Smooth muscle cell (in vitro differentiated cells): Measurements from ENCODE around the gene RO60. TPM values are rescaled to one million over a fixed set of nuclear protein-coding genes. Genes with fewer than 3 reads are reported as not detected.
A peak's percentile ranks its signal among the peaks of the same experiment; 100 is the strongest.

Experiments
- DNase-seq: peaks from one replicate; lab custom pipeline; 2025; ENCODE audit not compliant: unreplicated experiment; lab: John Stamatoyannopoulos, UW
- H2AFZ ChIP-seq: fragments of 200-600 bp; sonication (generic); 2 replicates; pipeline ENCODE4 v1.6.0; 2016; ENCODE audit warnings: antibody characterized with exemption, low read depth, mild to moderate bottlenecking
- H3F3A ChIP-seq: fragments of 200-600 bp; sonication (generic); 2 replicates; pipeline ENCODE4 v1.6.0; 2017; ENCODE audit warnings: antibody characterized with exemption, low read depth
- H3K27ac ChIP-seq: fragments of 200-600 bp; sonication (generic); 2 replicates; pipeline ENCODE4 v1.5.1; 2016; ENCODE audit warnings: low read depth, mild to moderate bottlenecking
- H3K27me3 ChIP-seq: fragments of 200-600 bp; sonication (generic); 2 replicates; pipeline ENCODE4 v1.6.1; 2016; ENCODE audit warnings: low read depth, mild to moderate bottlenecking
- H3K36me3 ChIP-seq: fragments of 200-600 bp; sonication (generic); 2 replicates; pipeline ENCODE4 v1.5.1; 2016; ENCODE audit warnings: low read depth
- H3K4me1 ChIP-seq: fragments of 200-600 bp; sonication (generic); 2 replicates; pipeline ENCODE4 v1.5.1; 2016; ENCODE audit warnings: low read depth
- H3K4me2 ChIP-seq: fragments of 200-600 bp; sonication (generic); 2 replicates; pipeline ENCODE4 v1.6.0; 2016; ENCODE audit warnings: mild to moderate bottlenecking
- H3K4me3 ChIP-seq: fragments of 200-600 bp; sonication (generic); 2 replicates; pipeline ENCODE4 v1.5.1; 2016; ENCODE audit warnings: mild to moderate bottlenecking
- H3K79me2 ChIP-seq: fragments of 200-600 bp; sonication (generic); 2 replicates; pipeline ENCODE4 v1.6.0; 2016; ENCODE audit warnings: low read depth, mild to moderate bottlenecking
- H3K9ac ChIP-seq: fragments of 200-600 bp; sonication (generic); 2 replicates; pipeline ENCODE4 v1.6.0; 2016; ENCODE audit warnings: low read depth
- H3K9me3 ChIP-seq: fragments of 200-600 bp; sonication (generic); replicated peaks from 2 replicates; pipeline ENCODE4 v1.5.1; 2016; ENCODE audit warnings: low read depth
- H4K20me1 ChIP-seq: fragments of 200-600 bp; sonication (generic); 2 replicates; pipeline ENCODE4 v1.6.0; 2016; ENCODE audit warnings: low read depth
- CTCF ChIP-seq: fragments of 200-600 bp; sonication (generic); IDR thresholded peaks from 2 replicates; pipeline ENCODE4 v1.5.1; 2017; ENCODE audit warnings: borderline replicate concordance, mild to moderate bottlenecking, antibody characterized with exemption; ENCODE audit not compliant: insufficient read depth, poor library complexity, severe bottlenecking
- WGBS: methylation state at CpG from one replicate; pipeline ENCODE4 v1.1.7; 2016; ENCODE audit warnings: low lambda C conversion rate; 5-methylcytosine and 5-hydroxymethylcytosine counted together
- polyA plus RNA-seq: library from polyadenylated mRNA; unstranded; fragments of >200 nt; fragmentation: Nextera tagmentation; extraction: Ambion mirVana; gene quantifications from 2 replicates; pipeline ENCODE4 v1.2.1, GENCODE V29; 2016
- total RNA-seq: library from RNA; depleted of rRNA; stranded (reverse); fragments of >200 nt; gene quantifications from 2 replicates; pipeline ENCODE4 v1.2.3, GENCODE V29; 2014

Gene RO60
- total and polyA plus RNA-seq, 2 experiments from 2014 or later: 114 to 124 TPM

- Histone ChIP-seq H3K4me3 (peak overlapping the region; percentile 85), H3K36me3 (no peaks in the 10 kb centered on the region), H2AFZ (peak overlapping the region; percentile 78), H3K9ac (peak overlapping the region; percentile 93), H3K79me2 (peaks cover 86% of the 10 kb centered on the region), H3K4me1 (peaks cover 17% of the 10 kb centered on the region), H3F3A (peaks cover 6% of the 10 kb centered on the region), H3K4me2 (peak overlapping the region; percentile 86), H3K9me3 (no peaks in the 10 kb centered on the region), H4K20me1 (peaks cover 48% of the 10 kb centered on the region), H3K27me3 (no peaks in the 10 kb centered on the region), H3K27ac (peak overlapping the region; percentile 94)
- 0% methylated on average over 9 of the region's 9 CpGs for WGBS
- no peak for DNase-seq
- no peak for TF ChIP-seq CTCF
These were observed 647 bp downstream of the RO60 start for GRCh38 chr1:193060115-193060403.

- Histone ChIP-seq H3K27ac (peak overlapping the region; percentile 94), H3K4me3 (peak overlapping the region; percentile 85), H2AFZ (peak overlapping the region; percentile 78), H3K4me2 (peak overlapping the region; percentile 86), H3K27me3 (no peaks in the 10 kb centered on the region), H3K9ac (peak overlapping the region; percentile 93), H3K79me2 (peaks cover 86% of the 10 kb centered on the region), H3K4me1 (peaks cover 17% of the 10 kb centered on the region), H3F3A (peaks cover 6% of the 10 kb centered on the region), H4K20me1 (peaks cover 48% of the 10 kb centered on the region), H3K9me3 (no peaks in the 10 kb centered on the region), H3K36me3 (no peaks in the 10 kb centered on the region)
- no peak for DNase-seq
- no peak for TF ChIP-seq CTCF
- WGBS: 14% methylated on average over 4 of the region's 4 CpGs
These were observed 994 bp downstream of the RO60 start for GRCh38 chr1:193060406-193060805.

GRCh38 chr1:193060938-193061337, 1.5 kb downstream of the RO60 start:
- Histone ChIP-seq H3K4me1 (peaks cover 17% of the 10 kb centered on the region), H3K4me2 (peak overlapping the region; percentile 86), H3K9me3 (no peaks in the 10 kb centered on the region), H3F3A (peaks cover 6% of the 10 kb centered on the region), H4K20me1 (peaks cover 53% of the 10 kb centered on the region), H3K79me2 (peaks cover 86% of the 10 kb centered on the region), H3K36me3 (no peaks in the 10 kb centered on the region), H3K9ac (peak overlapping the region; percentile 93), H2AFZ (no peak overlapping the region), H3K27me3 (no peaks in the 10 kb centered on the region), H3K4me3 (peak overlapping the region; percentile 85), H3K27ac (peak overlapping the region; percentile 94)
- no peak for TF ChIP-seq CTCF
- DNase-seq: no peak
- WGBS: 31% methylated on average over 2 of the region's 2 CpGs

GRCh38 chr1:193062698-193063463, 3.5 kb downstream of the RO60 start:
- no peaks in the 10 kb centered on the region for H3K27me3 ChIP-seq
- H4K20me1 ChIP-seq: peaks cover 59% of the 10 kb centered on the region
- H3K4me3 ChIP-seq: no peak overlapping the region
- no peaks in the 10 kb centered on the region for H3K9me3 ChIP-seq
- no peak overlapping the region for H2AFZ ChIP-seq
- DNase-seq: no peak
- no peaks in the 10 kb centered on the region for H3K36me3 ChIP-seq
- 90% methylated on average over 4 of the region's 4 CpGs for WGBS
- no peak overlapping the region for H3K27ac ChIP-seq
- H3K9ac ChIP-seq: no peak overlapping the region
- H3K4me2 ChIP-seq: no peak overlapping the region
- no peak for TF ChIP-seq CTCF
- H3F3A ChIP-seq: peaks cover 6% of the 10 kb centered on the region
- peaks cover 15% of the 10 kb centered on the region for H3K4me1 ChIP-seq
- peaks cover 86% of the 10 kb centered on the region for H3K79me2 ChIP-seq
